Muscle of leg (tissue), 16 donors: ENCODE measurements around the gene PHTF2. TPM values are rescaled to one million over a fixed set of nuclear protein-coding genes. Genes with fewer than 3 reads are reported as not detected.

Experiments
- DNase-seq: peaks from one replicate; pipeline ENCODE4 v3.0.0; 2013
- H3K27ac ChIP-seq: one replicate; pipeline ENCODE4 v1.5.1; 2013; ENCODE audit warnings: mild to moderate bottlenecking, low read length, control low read depth
- H3K27me3 ChIP-seq: one replicate; pipeline ENCODE4 v1.6.1; 2013; ENCODE audit warnings: low read length; ENCODE audit not compliant: control insufficient read depth, insufficient read depth
- H3K36me3 ChIP-seq: one replicate; pipeline ENCODE4 v1.6.1; 2013; ENCODE audit warnings: low read length; ENCODE audit not compliant: control insufficient read depth, insufficient read depth
- H3K4me1 ChIP-seq: one replicate; pipeline ENCODE4 v1.6.1; 2013; ENCODE audit warnings: low read length; ENCODE audit not compliant: control insufficient read depth, insufficient read depth
- H3K4me3 ChIP-seq: one replicate; pipeline ENCODE4 v1.5.1; 2013; ENCODE audit warnings: low read length, control low read depth
- H3K9me3 ChIP-seq: replicated peaks from 2 replicates; pipeline ENCODE4 v1.6.1; 2013; ENCODE audit warnings: low read depth, low read length; ENCODE audit not compliant: control insufficient read depth
- WGBS: methylation state at CpG from one replicate; pipeline ENCODE4 v1.1.5; 2013; ENCODE audit warnings: missing lambda C conversion rate; ENCODE audit not compliant: insufficient coverage; 5-methylcytosine and 5-hydroxymethylcytosine counted together
- long read RNA-seq, 11 donors: transcript quantifications; one replicate each; lab custom pipeline, GENCODE V29; 2026
- polyA plus RNA-seq, 8 donors: library from polyadenylated mRNA; unstranded; fragments of 120-200 nt; gene quantifications; one replicate each; pipeline versions ENCODE4 v1.2.1 to v1.2.3, GENCODE V29; 2013; ENCODE audit warnings: inconsistent platforms in 1 of 8, low replicate concordance in 1 of 8; ENCODE audit not compliant: insufficient read length in 8 of 8, insufficient read depth in 1 of 8
- total RNA-seq: library from RNA; stranded (reverse); fragments of 120-200 nt; gene quantifications from one replicate; pipeline ENCODE4 v1.2.4, GENCODE V29; 2013

The PHTF2 gene
- 18.2 TPM for total RNA-seq
- 10 to 100 TPM; 10.5 to 21.7 (median 19.1) TPM for polyA plus RNA-seq
- long read RNA-seq, donor 1: 0 reads
- long read RNA-seq, donor 2: 0 reads
- long read RNA-seq, donor 3, partial matches to known transcripts: 0 of 1 reads
- long read RNA-seq, donor 3, other reads (novel, unspliced or antisense): 0 of 1 reads
- long read RNA-seq, donor 4, full-length matches to known transcripts: 3 of 3 reads
- long read RNA-seq, donor 4, partial matches to known transcripts: 0 of 3 reads
- long read RNA-seq, donor 4, other reads (novel, unspliced or antisense): 0 of 3 reads
- long read RNA-seq, donor 5, full-length matches to known transcripts: 3 of 3 reads
- long read RNA-seq, donor 5, partial matches to known transcripts: 0 of 3 reads
- long read RNA-seq, donor 5, other reads (novel, unspliced or antisense): 0 of 3 reads
- long read RNA-seq, donor 6, full-length matches to known transcripts: 7 of 7 reads
- long read RNA-seq, donor 6, partial matches to known transcripts: 0 of 7 reads
- long read RNA-seq, donor 6, other reads (novel, unspliced or antisense): 0 of 7 reads
- long read RNA-seq, donor 7, full-length matches to known transcripts: 4 of 4 reads
- long read RNA-seq, donor 7, partial matches to known transcripts: 0 of 4 reads
- long read RNA-seq, donor 7, other reads (novel, unspliced or antisense): 0 of 4 reads
- long read RNA-seq, donor 8, full-length matches to known transcripts: 3 of 3 reads
- long read RNA-seq, donor 8, partial matches to known transcripts: 0 of 3 reads
- long read RNA-seq, donor 8, other reads (novel, unspliced or antisense): 0 of 3 reads
- long read RNA-seq, donor 9: 0 reads
- long read RNA-seq, donor 10, full-length matches to known transcripts: 2 of 2 reads
- long read RNA-seq, donor 10, partial matches to known transcripts: 0 of 2 reads
- long read RNA-seq, donor 10, other reads (novel, unspliced or antisense): 0 of 2 reads
- long read RNA-seq, donor 11, full-length matches to known transcripts: 2 of 2 reads
- long read RNA-seq, donor 11, partial matches to known transcripts: 0 of 2 reads
- long read RNA-seq, donor 11, other reads (novel, unspliced or antisense): 0 of 2 reads

DNA sequence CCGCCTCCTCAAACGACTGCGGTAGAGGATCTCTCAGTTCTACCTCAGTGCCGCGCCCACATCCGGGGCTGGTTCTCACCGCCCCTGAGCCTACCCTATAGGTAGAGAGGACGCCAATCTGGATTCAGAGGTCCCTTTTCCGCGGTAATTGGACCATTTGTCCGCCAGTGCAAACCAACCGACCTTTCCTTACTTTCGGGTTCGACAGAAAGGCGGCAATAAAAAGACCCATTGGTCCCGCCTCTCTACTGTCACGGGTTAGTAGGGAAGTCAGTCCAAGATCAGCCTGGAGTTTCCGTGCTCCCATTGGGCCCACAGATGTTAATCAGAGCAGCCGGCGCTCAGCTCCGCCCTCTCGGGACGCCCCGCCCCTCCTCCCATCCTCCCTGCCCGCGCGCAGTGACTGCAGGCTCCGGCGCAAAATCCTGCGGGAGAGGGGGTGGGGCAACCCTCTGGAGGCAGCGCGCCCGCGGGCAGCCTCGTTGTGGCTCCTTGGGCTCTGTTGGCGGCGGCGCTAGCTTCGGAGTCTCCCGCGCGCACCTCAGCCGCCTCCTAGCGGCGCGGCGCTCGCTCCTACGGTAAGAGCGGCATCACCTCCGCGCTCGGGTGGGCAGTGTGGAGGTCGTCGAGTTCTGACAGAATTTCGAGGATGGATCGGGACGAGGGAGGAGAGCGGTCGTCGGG, at the start of gene PHTF2, which contains the start of gene TMEM60:
PHTF2 (plus strand) TSS at position 380 of the 684 bp plus-strand sequence.
TMEM60 (minus strand) TSS at position 41 of the 684 bp plus-strand sequence. CDS start 4,061 bp downstream, outside the sequence.
- H3K4me1 ChIP-seq: peaks cover 12% of the 10 kb centered on the region
- DNase-seq: peak; percentile 100
- peaks cover 9% of the 10 kb centered on the region for H3K36me3 ChIP-seq
- H3K4me3 ChIP-seq: peak within 1 kb of the TSS; percentile 76
- H3K27ac ChIP-seq: peak within 1 kb of the TSS; percentile 95
- H3K9me3 ChIP-seq: no peaks in the 10 kb centered on the region
- peaks cover 3% of the 10 kb centered on the region for H3K27me3 ChIP-seq
- WGBS: under 1% methylated on average over 55 of the region's 61 CpGs

DNA sequence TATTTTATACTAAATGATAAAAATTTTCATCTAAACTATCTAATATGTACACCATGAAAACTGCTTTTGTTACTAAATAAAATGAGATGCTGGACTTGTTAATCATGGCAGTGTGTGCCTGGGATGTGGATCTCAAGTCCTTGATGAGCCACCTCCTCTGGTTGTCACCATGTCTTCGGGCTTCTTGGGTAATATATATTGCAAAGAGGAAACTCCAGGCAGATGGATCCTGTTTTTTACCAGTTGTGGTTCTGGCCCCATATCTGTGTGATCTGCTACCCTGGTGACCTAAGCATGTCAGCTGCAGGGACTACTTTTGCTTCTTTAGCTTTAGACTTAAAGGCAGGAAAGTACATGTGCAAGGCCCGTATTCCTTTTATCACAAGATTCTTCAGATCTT, 46.6 kb upstream of the PHTF2 start:
- Histone ChIP-seq H3K9me3 (no peaks in the 10 kb centered on the region), H3K4me1 (no peaks in the 10 kb centered on the region), H3K4me3 (no peak overlapping the region), H3K27me3 (no peaks in the 10 kb centered on the region), H3K36me3 (peaks cover 8% of the 10 kb centered on the region), H3K27ac (no peak overlapping the region)
- peak; percentile 51 for DNase-seq
- 75% methylated on average over 1 of the region's 2 CpGs for WGBS

DNA sequence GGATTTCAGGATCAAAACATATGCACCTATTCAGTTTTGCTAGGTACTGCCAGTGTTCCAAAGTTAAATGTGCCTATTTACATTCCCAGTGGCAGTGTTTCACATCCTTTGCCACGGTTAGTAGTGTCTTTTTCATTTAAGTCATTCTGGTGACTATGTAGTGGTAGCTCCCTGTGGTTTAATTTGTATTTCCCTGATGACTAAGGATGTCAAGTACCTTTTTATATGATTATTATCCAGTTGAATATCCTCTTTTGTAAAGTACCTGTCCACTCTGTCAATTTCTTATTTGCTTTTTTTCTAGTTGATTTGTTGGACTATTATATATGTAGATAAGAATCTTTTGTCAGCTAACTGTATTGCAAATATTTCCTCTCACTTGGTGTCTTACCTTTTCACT, 45.4 kb upstream of the PHTF2 start:
- no peak for DNase-seq
- Histone ChIP-seq H3K4me1 (no peaks in the 10 kb centered on the region), H3K27me3 (no peaks in the 10 kb centered on the region), H3K4me3 (no peak overlapping the region), H3K36me3 (peaks cover 8% of the 10 kb centered on the region), H3K9me3 (no peaks in the 10 kb centered on the region), H3K27ac (no peak overlapping the region)
- WGBS: 80% methylated on average over 1 of the region's 1 CpG

DNA sequence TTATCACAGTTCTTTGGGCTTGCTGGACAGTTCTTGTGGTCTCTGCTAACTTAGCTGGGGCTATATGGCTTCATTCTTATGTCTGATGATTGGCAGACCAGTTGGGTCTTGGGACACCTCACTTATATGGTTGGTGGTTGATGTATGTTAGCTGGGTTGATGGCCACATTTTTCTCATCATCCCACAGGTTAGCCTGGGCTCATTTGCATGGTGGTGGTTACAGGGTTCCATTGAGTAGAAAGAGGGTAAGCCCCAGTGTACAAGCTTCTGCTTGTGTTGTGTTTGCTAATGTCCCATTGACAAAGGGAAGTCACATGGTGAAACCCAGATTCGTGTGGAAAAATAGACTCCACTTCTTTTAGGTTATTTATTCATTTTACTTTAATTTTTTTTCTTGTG, 41.0 kb upstream of the PHTF2 start:
- Histone ChIP-seq H3K9me3 (no peaks in the 10 kb centered on the region), H3K27me3 (no peaks in the 10 kb centered on the region), H3K4me1 (no peaks in the 10 kb centered on the region), H3K27ac (no peak overlapping the region), H3K4me3 (no peak overlapping the region), H3K36me3 (no peaks in the 10 kb centered on the region)
- no peak for DNase-seq
- WGBS: no CpG with 5 or more reads among the region's 1 CpG

DNA sequence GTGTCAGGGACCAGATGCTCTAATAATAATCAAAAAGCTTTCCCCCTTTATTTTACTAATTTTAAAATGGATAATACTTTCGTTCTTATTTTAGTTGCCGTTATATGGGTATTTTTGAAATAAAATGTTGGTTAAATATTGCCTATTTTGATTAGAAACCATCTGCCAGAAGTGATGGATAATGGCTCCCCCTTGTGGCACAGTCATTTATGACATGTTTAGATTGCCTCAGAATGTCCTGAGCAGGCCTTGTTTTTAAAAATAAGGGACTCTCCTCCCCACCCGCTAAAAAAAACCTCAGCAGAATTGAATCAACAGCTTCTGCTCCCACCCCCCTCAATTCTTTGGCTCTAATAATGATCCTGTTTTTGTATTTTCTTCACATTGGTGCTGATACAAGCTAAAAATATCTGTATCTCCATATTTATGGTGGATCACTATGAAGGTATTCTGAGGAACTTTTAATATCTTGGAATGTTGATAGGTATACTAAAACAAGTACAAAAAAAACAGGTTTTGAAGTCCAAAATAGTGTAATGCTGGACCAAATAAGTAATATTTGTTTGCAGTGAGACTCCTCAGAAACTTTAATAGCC, 39.2 kb upstream of the PHTF2 start:
- Histone ChIP-seq H3K4me1 (no peaks in the 10 kb centered on the region), H3K4me3 (no peak overlapping the region), H3K9me3 (no peaks in the 10 kb centered on the region), H3K27ac (no peak overlapping the region), H3K27me3 (no peaks in the 10 kb centered on the region), H3K36me3 (no peaks in the 10 kb centered on the region)
- DNase-seq: peak; percentile 80
- no CpG with 5 or more reads among the region's 3 CpGs for WGBS

DNA sequence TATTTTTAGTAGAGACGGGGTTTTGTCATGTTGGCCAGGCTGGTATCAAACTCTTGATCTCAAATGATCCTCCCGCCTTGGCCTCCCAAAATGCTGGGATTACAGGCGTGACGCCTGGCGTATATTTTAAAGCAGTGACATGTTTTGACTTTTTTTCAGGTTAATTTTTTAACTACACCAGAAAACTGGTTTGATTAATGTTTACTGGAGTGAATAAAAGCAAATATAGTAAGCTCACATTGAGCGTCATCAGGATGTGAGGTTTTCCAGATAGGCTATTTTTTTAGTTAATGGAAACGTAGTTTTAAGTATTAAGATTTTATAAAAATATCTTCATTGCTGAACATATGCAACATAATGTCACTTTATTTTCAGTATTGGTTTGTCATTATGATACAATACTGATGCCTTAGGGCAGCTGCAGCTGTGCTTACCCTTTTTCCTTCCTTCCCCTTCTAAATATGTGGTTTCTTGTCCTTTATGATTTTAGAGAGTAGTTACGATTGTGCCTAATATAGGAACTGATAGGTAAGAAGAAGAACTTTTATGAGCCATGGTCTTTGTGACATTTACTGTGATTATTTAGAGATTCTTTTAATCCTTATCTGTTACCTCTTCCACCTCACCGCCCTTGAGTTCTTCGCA, 37.6 kb upstream of the PHTF2 start:
- no peak overlapping the region for H3K27ac ChIP-seq
- no peaks in the 10 kb centered on the region for H3K9me3 ChIP-seq
- H3K4me1 ChIP-seq: no peaks in the 10 kb centered on the region
- DNase-seq: no peak
- WGBS: no CpG with 5 or more reads among the region's 10 CpGs
- no peak overlapping the region for H3K4me3 ChIP-seq
- H3K27me3 ChIP-seq: no peaks in the 10 kb centered on the region
- peaks cover under 1% of the 10 kb centered on the region for H3K36me3 ChIP-seq

DNA sequence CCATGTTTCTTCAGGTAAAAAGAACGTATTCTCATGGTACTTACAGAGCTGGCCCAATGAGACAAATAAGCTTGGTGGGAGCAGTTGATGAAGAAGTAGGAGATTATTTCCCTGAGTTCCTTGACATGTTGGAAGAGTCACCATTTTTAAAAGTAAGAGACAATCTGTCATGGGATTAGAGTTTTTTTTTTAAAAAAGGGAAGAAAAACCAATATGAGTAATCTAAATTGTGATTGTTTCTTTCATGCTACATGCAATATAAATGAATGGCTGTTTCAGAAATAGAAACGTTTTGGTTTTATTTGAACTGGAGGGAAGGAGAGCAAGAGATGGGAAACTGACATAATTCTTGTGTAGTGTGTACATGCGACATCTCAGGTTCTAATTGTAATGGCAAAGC, 33.1 kb upstream of the PHTF2 start:
- Histone ChIP-seq H3K36me3 (peaks cover 17% of the 10 kb centered on the region), H3K27ac (no peak overlapping the region), H3K4me3 (no peak overlapping the region), H3K9me3 (no peaks in the 10 kb centered on the region), H3K27me3 (no peaks in the 10 kb centered on the region), H3K4me1 (no peaks in the 10 kb centered on the region)
- no CpG with 5 or more reads among the region's 3 CpGs for WGBS
- DNase-seq: no peak

DNA sequence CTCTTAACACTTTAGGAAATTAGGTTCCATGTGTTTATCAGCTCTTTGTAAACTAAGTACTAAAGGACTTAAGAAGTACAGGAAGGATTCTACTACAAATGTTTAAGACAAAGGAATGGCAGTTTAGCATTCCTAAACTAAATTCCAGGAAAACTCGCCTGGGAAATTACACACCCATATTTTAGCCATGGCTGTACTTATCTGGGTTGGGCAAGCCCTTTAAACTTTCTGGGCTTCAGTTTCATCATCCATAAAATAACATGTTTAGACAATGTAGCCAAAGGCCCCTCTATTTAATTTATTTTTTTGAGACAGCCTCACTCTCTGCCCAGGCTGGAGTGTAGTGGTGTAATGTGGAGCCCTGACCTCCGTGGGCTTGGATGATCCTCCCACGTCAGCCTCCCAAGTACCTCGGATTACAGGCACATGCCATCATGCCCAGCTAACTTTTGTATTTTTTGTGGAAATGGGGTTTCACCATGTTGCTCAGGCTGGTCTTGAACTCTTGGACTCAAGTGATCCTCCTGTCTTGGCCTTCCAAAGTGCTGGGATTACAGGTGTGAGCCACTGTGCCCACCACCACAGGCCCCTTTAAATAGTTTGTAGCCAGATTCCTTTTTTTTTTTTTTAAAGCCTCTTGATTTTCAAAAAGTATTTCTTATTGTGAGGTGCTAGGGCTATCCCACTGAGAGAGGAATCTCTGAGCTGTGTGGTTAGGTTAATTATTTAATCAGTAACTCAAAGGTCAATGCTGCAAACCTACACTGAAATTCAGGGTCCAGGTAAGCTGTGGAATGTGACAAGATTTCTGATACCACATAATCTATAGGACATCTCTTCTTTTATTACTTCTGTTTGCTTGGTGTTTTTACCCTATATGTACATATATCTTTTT, 32.4 kb upstream of the PHTF2 start:
- no peaks in the 10 kb centered on the region for H3K9me3 ChIP-seq
- H3K36me3 ChIP-seq: peaks cover 17% of the 10 kb centered on the region
- no peak overlapping the region for H3K27ac ChIP-seq
- no peaks in the 10 kb centered on the region for H3K4me1 ChIP-seq
- H3K27me3 ChIP-seq: no peaks in the 10 kb centered on the region
- no CpG with 5 or more reads among the region's 4 CpGs for WGBS
- no peak for DNase-seq
- no peak overlapping the region for H3K4me3 ChIP-seq
